Embryonic facial prominence (tissue), 1 donor: ENCODE results near the gene CDH4.

Source experiments
- DNase-seq: peaks from one replicate; pipeline ENCODE4 v3.0.0-alpha.2; 2016; ENCODE audit errors: extremely low spot score

Gene CDH4

DNA sequence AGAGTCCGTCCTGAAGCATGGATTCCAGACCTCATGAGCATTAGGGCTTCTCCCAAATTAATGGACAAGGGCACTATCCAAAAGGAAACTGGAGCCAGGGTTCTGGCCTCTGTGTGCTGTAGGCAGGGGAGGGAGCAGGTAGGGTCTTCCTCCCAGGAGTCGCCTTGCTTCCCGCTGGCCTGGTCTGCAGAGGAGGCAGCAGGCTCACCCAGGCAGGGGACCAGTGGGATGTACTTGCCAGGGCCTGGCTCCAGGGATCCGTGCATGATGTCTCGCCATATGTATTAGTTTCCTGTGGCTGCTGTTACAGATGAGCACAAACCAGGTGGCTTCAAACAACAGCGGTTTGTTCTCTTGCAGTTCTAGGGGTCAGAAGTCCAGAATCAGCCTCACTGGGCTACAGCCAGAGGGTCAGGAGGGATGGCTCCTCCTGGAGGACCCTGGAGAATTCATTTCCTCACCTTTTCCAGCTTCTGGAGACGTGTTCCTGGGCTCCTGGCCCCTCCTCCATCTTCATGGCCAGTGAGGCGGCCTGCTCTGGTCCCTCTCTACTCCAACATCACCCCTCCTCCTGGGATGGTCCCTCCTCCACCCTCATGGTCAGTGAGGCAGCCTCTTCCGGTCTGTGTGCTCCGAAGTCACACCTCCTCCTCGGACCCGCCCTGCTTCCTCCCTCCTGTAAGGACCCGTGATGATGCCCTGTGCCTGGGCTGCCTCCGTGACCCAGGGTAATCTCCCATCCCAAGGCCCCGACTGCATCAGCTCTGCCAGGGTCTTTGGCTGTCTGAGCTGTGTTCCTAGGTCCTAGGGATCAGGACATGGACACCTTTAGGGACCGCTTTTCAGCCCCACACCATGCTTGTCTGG lies 329.1 kb downstream of the CDH4 start:
- DNase-seq = no peak

DNA sequence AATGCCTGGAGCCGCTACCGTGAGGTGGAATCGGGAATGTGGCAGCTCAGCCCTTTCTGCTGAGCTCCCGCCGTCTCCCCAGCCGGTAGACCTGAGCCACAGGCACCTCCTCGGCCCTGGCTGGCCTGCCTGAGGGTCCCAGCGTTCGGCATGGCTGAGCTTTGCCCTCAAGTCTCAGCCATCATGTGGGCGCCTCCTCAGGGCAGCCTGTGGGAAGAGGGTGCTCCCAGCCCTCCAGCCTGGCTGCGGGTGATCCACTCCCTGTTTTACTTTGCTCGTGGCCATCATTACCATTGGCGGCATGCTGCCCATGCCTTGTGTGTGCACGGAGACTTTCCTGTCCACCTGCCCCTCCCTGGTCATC lies 329.7 kb downstream of the CDH4 start:
- no peak for DNase-seq

DNA sequence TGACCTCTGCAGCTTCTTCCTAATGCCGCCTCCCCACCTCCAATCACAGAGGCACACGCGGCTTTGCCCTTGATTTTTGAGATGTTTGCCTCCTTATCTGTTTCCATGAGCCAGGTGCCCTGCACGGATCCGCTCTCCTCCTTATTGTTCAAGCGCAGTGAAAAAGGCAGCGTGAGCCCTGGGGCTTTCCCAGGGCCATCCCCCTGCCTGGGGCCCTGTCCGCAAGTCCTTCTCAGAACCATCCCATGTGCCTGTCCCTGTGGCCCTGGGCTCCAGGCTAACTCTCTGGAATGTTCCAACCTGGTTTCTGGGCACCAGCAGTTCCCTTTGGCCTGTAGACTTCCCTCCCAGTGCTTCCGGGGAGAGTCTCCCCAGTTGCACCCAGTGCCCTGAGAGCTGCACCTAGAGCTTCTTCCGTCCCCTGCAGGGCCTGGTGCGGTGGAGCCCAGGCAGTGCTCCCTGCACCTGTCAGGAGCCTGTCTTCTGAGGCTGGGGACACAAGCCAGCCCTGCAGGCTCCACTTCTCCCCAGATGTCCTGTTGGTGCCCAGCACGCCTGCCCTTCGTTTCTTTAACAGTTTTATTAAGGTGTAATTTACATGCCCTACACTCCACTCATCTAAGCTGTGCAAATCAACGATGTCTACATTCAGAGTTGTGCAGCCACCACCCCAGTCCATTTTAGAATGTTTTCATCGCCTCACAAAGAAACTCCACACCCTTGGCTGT lies 330.3 kb downstream of the CDH4 start:
- DNase-seq = no peak

DNA sequence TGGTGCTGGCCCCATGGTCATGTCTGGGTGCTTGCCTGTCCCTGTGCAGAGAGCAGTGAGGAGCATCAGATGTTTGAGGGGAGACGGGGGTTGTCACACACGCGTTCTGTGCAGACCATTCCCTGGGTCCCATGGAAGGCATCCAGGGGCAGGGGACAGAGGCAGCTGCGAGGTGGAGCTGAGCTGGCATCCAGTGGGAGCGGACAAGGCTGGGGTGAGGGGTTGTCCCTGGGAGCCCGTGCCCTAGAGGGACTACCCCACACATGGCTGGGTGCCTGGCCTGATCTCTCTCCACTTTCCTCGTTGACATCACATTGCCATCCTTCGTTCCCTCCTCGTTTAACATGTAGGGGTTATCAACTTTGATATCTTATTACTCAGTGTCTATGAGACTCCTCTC lies 331.3 kb downstream of the CDH4 start:
- DNase-seq = no peak

DNA sequence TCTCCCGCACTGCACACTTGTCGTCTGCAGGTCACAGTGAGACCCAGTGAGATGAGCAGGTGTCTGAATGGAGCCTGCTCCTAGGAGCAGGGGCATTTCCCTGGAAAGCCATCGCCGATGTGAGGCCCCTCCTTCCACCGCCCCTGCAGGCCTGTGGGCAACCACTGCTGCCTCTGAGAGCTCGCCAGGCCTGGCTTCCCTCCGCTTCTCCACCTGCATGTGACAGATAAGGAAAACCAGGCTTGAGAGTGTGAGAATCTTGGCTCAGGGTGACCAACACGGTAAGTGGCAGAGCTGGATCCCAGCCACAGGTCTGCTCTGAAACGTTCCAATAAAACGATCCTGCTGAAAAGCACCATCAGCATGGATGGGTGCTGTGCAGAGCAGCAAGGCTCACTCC lies 332.8 kb downstream of the CDH4 start:
- DNase-seq = no peak

DNA sequence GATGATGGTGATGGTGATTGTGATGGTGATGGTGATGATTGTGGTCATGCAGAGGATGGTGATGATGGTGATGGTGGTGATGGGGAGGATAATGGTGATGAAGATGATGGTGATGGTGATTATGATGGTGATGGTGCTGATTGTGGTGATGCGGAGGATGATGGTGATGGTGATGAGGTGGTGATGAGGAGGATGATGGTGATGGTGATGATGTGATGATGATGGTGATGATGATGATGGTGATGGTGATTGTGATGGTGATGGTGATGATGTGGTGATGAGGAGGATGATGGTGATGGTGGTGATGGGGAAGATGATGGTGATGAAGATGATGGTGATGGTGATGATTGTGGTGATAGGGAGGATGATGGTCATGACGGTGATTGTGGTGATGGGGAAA lies 333.7 kb downstream of the CDH4 start:
- DNase-seq = no peak

DNA sequence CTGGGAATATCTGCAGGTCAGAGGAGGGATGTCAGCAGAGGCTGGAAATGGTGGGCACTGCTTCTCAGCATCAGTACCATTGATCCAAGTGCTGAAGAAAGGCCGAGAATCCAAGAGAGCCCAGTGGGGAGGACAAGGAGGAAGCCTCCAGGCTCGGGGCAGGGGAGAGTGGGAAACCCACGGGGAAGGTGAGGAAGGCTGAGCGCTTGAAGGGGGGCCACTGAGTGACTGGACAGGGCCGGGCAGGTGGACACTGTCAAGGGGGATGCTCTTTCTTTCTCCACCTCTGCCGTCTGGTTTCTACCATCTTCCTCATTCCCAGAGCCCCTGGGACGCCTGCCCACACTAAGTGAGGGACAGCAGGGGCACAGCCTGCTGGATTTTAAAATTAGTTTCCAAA lies 335.0 kb downstream of the CDH4 start:
- DNase-seq = no peak

DNA sequence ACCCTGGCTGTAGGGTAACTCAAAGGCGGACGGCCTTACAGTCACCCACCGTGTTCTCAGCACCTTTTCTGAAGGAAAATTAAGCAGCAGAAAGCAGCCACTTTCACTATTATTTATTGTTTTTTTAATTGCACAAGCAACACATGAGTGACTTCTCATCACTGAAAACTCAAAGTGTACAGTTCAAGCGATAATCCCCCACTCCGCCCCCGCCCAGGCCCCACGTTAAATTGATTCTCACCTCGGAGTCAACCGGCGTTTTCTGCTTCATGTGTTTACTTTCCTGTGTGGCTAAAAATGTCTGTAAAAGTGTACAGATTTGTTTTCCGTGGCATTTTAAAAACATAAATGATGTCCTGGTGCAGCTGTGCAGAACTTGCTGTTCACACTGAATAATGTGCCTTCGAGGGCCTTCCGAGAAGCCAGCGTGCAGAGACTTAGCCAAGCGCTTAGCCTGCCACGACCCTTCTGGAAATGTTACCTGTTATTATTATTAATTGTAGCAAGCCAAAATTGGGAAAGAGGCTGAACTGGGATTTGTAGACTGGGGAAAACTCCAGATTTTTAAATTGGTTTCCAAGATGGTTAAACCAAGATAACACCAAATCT lies 335.7 kb downstream of the CDH4 start:
- DNase-seq = no peak

DNA sequence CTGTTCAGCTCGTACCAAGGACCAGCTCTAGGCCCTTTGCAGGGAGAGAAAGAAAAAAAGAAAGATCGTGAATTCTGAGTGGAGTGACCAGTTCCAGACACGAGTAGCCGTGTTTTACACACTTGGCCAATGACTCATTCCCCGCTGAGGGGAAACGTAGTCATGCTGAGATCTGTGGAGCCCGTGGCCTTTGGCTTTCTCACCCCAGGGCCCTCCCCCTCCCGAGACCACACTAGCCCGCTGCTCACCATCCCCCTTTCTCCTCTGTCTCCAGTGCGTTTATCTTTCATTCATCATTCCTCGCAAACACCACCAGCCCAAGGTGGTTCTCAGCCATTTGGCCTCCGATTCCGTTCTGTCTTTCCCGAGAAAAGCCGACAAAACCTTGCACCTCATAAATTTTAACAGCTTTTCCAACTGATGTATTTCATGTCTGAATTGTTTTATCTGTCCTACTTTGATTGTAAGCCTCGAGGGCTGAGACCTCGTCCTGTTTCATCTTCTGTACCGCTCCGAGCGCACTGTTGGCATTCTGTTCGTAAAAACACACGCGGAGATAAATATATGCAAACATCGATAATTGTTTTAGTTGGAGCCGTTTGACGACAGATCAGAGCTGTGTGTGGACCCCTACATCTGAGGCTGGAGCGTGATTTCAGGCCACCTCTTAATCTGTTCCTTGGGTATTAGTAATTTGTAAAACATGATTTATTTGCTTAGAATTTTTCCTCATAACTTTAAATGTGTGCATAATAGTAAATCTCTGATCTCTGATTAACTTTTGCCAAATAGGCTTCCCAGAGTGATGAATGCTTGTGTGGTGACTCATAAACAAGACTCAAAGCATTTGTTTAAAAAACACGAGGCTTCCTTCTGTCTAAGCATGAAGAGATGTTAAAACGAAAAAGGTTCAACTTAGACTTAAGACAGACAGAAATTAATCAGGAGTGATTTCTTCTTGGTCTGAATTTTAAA lies 336.6 kb downstream of the CDH4 start:
- DNase-seq = no peak

DNA sequence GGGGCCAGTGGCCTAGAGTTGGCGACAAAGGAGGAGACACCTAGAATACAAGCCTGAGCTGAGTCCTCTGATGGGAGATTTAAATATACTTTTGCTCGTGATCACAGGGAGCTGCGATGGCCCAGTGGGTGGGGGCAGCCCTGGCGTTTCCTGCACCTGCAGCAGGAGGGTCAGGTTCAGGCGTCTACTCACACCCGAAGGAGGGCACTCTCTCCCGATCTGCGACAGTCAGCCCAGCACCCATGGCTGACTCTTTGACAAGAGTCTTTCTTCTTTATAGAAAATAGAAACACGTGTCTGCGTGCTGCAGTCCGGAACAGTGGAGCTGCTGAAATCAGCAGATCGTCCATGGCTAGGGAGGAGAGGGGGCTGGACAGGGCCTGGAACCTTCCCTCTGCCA lies 338.2 kb downstream of the CDH4 start:
- DNase-seq = no peak

DNA sequence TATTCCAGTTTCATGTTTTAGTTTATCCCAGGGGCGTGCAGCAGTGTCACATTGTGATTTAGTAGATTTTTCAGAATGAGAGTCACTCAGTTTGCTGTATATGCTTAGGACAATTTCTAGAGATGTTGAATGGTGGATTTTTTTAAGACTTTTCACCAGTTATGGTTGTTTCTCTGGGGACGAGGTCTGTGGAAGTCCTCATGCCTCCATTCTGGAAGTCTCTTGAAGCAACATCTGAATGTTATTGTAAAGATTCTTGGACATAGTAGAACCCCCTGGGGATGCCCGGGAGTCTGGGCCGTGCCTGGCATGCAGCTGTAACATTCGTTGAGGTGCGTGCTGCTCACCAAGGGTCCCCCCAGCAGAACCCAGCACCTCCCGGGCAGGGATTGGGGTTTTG lies 341.5 kb downstream of the CDH4 start:
- DNase-seq = no peak

DNA sequence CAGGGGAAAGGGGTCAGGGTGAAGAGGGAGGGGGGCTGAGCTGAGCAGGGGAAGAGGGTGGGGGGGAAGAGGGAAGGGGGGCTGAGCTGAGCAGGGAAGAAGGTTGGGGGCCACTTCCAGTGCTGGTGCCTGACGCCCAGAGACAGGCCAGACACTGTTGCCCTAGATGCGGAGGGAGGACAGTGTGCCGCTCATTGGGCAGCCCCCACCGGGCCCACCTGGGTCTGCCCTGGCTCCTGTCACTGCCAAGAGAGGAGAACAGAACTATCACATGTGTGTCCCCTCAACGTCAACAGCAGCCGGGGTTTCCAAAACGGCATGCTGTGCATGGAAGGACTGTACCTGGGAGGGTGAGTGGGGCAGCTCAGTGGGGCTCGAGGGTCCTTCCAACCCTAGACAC lies 342.1 kb downstream of the CDH4 start:
- DNase-seq = no peak

DNA sequence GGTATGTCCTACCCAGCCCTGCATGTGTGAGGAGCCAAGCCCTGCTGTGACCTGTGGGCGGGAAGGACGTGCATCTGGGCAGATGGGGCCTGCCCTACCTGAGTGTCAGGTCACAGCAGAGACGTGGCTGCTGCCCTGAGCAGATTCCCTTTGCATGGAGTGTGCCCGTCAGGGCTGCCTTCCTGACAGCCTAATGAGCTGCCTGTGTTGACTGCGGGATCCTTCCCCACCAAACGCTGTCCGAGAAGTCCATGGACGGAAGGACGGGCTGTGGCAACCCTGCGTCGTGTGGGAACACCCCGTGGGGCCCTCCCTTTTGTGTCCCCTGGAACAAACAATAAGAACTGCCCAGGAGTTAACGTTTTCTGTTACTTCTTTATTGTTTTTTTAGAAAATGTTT lies 343.2 kb downstream of the CDH4 start:
- no peak for DNase-seq

DNA sequence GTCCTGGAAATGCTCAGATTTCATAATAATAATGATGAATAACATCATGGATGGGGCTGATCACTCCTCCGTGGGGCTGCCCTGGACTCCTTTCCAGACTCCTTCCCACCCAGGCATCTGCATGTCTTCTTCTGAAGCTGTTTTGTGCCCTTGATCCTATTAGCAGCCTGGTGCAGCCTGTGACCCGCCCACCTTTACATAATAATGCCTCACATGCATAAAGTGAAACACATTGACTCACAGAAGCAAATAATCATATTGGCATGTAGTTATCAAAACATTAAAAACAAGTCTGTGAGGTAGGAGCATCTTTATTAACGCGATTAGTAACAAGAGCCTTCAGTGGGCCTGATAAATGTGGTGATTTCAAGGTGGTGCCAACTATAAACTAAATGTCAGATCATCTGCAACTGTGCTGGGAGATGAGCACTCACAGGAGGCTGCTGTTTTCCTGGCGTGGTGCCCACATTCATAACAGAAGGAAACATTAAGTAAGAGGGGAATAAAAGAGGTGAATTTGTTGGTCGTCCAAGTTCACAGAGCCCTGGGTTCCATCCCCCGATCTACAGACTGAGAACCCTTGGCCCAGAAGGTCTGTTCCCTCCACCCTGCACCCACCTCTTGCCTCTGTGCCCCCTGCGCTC lies 344.7 kb downstream of the CDH4 start:
- no peak for DNase-seq

DNA sequence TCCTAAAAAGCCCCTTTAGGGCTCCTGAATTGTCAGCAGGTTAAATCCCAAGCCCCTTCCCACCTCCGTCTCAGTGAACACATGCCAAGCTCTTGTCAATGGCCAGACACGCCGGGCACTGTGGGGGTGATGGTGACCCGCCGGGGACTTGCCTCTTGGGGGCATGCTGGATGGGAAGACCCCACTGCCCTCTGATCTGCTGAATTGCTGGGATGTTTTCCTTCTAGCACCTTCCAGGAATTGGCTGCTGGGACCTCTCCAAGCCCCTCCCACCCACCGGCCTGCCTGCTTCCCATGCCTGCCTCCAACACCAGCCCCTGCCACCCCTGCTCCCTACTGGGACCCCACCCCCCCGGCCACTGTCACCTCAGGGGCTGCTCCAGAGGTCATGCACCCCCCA lies 345.9 kb downstream of the CDH4 start:
- DNase-seq = no peak

DNA sequence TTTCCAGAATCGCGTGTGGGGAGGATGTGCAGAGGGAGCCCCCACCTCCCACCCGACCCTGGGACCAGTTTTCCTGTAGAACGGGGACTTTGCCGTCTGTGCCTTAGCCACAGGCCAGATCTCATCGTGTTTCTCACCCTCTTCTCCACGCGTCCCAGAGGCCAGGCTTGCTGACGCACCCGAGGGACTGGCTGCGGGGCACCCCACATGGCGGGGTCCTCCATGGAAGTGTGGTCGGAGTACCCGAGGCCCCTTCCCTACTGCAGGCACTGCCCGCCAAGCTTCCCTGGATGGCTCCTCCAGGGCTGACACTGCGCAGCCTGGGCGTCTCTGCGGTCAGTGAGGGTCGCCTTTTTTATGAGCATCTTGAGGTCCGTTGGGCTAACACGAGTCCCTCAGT lies 346.5 kb downstream of the CDH4 start:
- no peak for DNase-seq

DNA sequence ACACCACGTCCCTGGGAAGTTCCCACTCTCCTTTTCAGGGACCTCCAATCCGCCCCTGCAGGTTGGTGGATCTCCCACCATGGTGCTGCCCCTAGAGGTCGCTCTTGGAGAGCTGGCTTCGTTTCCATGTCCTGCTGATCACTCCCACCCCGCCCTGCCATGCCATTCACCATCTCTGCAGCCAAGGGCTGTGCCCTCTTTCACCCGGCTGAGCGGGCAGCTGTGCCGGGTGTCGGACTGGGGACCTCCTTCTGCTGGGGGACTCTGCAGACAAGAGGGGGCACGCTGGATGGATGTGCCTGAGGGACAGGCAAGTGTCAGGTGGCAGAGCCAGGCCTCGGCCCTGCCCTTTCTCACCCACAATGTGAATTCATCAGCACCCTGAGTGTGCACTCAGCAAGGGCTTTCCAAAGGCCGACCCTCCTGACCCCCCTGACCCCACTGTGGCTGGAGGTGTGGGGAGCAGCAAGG lies 347.0 kb downstream of the CDH4 start:
- no peak for DNase-seq

DNA sequence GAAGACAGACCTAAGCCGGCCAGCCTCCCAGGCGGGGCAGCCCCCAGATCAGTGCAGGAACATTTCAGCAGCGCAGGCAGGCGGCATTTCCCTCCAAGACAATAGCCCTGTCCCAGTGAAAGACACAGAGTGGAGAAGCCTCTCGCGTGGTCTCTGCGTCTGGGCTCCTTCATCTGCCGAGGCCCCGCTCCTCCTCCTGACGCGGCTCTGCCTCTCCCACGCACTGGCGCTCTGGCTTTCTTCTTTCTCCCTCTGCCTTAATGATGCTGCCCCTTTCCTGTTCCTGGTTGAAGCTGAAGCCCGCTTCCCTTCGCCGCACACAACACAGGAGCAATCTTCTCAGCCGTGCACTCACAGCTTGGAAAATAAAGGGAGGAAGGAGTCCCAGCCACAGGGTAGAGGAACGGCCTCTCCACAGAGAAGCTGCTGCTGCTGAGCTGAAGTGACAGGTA lies 347.5 kb downstream of the CDH4 start:
- no peak for DNase-seq

DNA sequence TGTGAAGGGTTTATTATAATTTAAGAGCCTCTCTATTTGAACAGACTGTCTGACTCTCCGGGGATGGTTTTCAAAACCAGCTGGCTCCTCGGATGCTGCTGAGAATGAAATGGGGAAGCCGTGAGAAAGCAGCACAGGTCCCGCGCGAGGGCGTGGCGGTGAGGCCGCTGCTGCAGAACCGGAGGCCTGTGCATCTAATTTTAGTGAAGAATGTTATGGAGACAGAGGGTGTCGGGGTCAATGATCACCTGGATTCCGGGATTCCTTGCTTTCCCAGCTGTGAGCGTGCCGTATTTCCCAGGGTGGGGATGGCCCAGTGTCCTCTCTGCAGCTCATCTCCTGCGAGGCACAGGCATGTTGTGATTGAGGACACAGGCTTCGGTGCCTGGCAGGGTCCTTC lies 348.0 kb downstream of the CDH4 start:
- no peak for DNase-seq

DNA sequence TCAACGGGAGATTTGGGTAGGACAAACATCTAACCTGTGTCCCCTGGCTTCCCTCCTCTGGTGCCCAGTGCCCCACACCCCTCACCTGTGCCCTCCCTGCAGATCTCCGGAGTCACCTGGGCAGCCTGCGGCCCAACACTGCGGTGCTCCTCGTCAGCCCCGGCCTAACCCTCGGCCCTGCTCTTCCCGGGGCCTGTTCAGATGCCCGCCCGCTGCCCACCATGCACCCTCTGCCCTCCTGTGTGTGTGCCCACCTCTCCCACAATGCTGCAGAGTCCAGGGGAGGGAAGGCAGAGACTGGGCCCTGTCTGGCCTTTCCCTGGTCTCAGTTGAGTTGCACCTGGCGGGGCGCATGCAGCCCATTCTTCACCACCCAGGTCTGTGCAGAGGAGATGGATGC lies 349.3 kb downstream of the CDH4 start:
- DNase-seq = no peak

DNA sequence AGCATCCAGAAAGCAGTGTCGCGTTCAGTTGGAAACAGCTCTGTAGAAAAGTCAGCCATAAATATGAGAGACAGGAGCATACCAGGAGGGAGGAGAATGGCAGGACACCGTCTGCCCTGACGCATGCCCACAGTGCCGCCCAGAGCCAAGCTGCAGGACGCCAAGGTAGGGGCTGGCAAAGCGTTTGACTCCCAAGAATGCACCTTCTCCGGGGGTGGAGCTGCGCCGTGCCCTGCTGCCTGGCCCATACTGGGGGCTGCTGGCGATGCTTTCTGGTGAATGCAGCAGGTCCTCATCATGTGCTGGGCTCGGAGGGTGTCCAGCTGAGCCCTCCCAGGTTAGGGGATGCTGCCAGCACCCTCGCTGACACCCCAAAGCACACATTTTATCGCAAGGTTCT lies 349.8 kb downstream of the CDH4 start:
- DNase-seq = no peak
